OCI-LY7 (cell line): ENCODE data around the gene IQCK. TPM values are rescaled to one million over a fixed set of nuclear protein-coding genes. Genes with fewer than 3 reads are reported as not detected.

Experiments
- BruUV-seq: library from RNA; stranded (reverse); fragments of 400-500 nt; replicated peaks from 2 replicates; lab custom pipeline; 2021; lab: Mats Ljungman, UMichigan
- CTCF ChIA-PET: fragments of 300-600 bp; sonication (Branson Sonifier 250); formaldehyde crosslinking; loops from one replicate; lab custom pipeline; 2022; ENCODE audit warnings: antibody characterized with exemption; ENCODE audit not compliant: unreplicated experiment; lab: Charles Lee
- POLR2A ChIA-PET: fragments of 300-600 bp; sonication (Branson Sonifier 250); formaldehyde crosslinking; loops from one replicate; lab custom pipeline; 2022; ENCODE audit warnings: antibody characterized with exemption; lab: Charles Lee
- DNase-seq: peaks from one replicate; pipeline ENCODE4 v3.0.0-alpha.2; 2015; ENCODE audit warnings: low spot score
- H2AFZ ChIP-seq: fragments of 200-600 bp; sonication (generic), shearing (Covaris generic); 2 replicates; pipeline ENCODE4 v1.6.1; 2014; ENCODE audit warnings: mild to moderate bottlenecking, antibody characterized with exemption, low read length, moderate library complexity
- H3K27ac ChIP-seq: fragments of 200-600 bp; sonication (generic); 2 replicates; pipeline ENCODE4 v1.5.1; 2014; ENCODE audit warnings: mixed run types, low read depth, mild to moderate bottlenecking, moderate library complexity, low read length, inconsistent platforms; ENCODE audit not compliant: poor library complexity, severe bottlenecking
- H3K36me3 ChIP-seq: fragments of 200-600 bp; sonication (generic); 2 replicates; pipeline ENCODE4 v1.6.1; 2014; ENCODE audit warnings: mild to moderate bottlenecking, antibody characterized with exemption, low read length, moderate library complexity, mixed read lengths; ENCODE audit not compliant: insufficient read depth
- H3K4me1 ChIP-seq: fragments of 200-600 bp; sonication (generic); 2 replicates; pipeline ENCODE4 v1.5.1; 2014; ENCODE audit warnings: mild to moderate bottlenecking, low read length; ENCODE audit not compliant: insufficient read depth, poor library complexity, severe bottlenecking
- H3K4me2 ChIP-seq: fragments of 200-600 bp; sonication (generic); 2 replicates; pipeline ENCODE4 v1.6.1; 2014; ENCODE audit warnings: mild to moderate bottlenecking, low read length
- H3K4me3 ChIP-seq: fragments of 200-600 bp; sonication (generic); 2 replicates; pipeline ENCODE4 v1.5.1; 2014; ENCODE audit warnings: mild to moderate bottlenecking, low read depth, low read length; ENCODE audit not compliant: poor library complexity, severe bottlenecking
- H3K79me2 ChIP-seq: fragments of 200-600 bp; sonication (generic); 2 replicates; pipeline ENCODE4 v1.6.1; 2016; ENCODE audit warnings: low read depth, mild to moderate bottlenecking, low read length, moderate library complexity, mixed read lengths; ENCODE audit not compliant: insufficient read depth
- H3K9me2 ChIP-seq: fragments of 200-600 bp; sonication (generic); 2 replicates; pipeline ENCODE4 v1.6.1; 2016; ENCODE audit warnings: mild to moderate bottlenecking, low read length, mixed read lengths; ENCODE audit not compliant: insufficient read depth
- H3K9me3 ChIP-seq: fragments of 200-600 bp; sonication (generic); 2 replicates; pipeline ENCODE4 v1.6.1; 2014; ENCODE audit warnings: mild to moderate bottlenecking, mixed run types, low read length, mixed read lengths
- H4K20me1 ChIP-seq: fragments of 200-600 bp; sonication (generic); 2 replicates; pipeline ENCODE4 v1.6.1; 2014; ENCODE audit warnings: mild to moderate bottlenecking, antibody characterized with exemption, low read length, moderate library complexity, mixed read lengths; ENCODE audit not compliant: insufficient read depth
- EZH2phosphoT487 ChIP-seq: fragments of 200-600 bp; sonication (generic); IDR thresholded peaks from 2 replicates; pipeline ENCODE4 v1.6.1; 2018; ENCODE audit warnings: low read depth, borderline replicate concordance, mild to moderate bottlenecking, mixed run types, antibody characterized with exemption, low read length, moderate library complexity, mixed read lengths
- intact Hi-C: fragments of 100-400 bp; cut with micrococcal nuclease; formaldehyde crosslinking; loops from one replicate; pipeline ENCODE4 v1.10.0; 2022; ENCODE audit not compliant: unreplicated experiment
- total RNA-seq, 2 experiments: library from RNA; depleted of rRNA in 1 of 2; stranded (reverse); fragments of >200 nt in 1 of 2; shearing (Covaris generic) in 1 of 2; gene quantifications; 2 replicates each; pipeline ENCODE4 v1.2.3, GENCODE V29; 2014 to 2022
- TF ChIP-seq, protein P1 (sequence below): fragments of 200-600 bp; sonication (generic); conservative IDR thresholded peaks from 2 replicates; pipeline ENCODE4 v1.5.1; 2014; ENCODE audit warnings: mild to moderate bottlenecking, antibody characterized with exemption, low read length, moderate library complexity, mixed read lengths

Gene IQCK
- total RNA-seq, 2 experiments from 2014 or later: 2.2 to 4.3 TPM

DNA sequence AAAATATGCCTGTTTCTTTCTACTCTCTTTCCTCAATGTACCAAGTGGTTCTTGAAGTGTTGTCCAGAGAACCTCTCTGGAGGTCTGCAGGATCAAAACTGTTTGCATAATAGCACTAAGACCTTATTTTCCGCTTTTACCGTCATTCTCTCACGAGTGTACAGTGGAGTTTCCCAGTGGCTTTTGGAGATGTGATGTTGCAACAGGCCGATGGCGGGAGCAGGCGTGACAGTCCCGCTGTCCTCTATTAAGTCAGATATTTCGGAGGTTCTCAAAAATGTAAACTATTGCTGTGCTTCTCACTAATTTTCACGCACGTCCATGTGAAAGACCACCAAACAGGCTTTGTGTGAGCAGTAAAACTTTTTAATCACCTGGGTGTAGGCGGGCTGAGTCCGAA lies 174.8 kb downstream of the IQCK start:
- Histone ChIP-seq H3K4me3 (no peak overlapping the region), H4K20me1 (no peaks in the 10 kb centered on the region), H3K27ac (no peak overlapping the region), H2AFZ (no peak overlapping the region), H3K4me2 (no peak overlapping the region), H3K4me1 (no peaks in the 10 kb centered on the region), H3K9me2 (no peaks in the 10 kb centered on the region), H3K79me2 (no peaks in the 10 kb centered on the region), H3K9me3 (no peaks in the 10 kb centered on the region), H3K36me3 (no peaks in the 10 kb centered on the region)
- POLR2A ChIA-PET: no interaction called here
- TF ChIP-seq, protein P1, sequence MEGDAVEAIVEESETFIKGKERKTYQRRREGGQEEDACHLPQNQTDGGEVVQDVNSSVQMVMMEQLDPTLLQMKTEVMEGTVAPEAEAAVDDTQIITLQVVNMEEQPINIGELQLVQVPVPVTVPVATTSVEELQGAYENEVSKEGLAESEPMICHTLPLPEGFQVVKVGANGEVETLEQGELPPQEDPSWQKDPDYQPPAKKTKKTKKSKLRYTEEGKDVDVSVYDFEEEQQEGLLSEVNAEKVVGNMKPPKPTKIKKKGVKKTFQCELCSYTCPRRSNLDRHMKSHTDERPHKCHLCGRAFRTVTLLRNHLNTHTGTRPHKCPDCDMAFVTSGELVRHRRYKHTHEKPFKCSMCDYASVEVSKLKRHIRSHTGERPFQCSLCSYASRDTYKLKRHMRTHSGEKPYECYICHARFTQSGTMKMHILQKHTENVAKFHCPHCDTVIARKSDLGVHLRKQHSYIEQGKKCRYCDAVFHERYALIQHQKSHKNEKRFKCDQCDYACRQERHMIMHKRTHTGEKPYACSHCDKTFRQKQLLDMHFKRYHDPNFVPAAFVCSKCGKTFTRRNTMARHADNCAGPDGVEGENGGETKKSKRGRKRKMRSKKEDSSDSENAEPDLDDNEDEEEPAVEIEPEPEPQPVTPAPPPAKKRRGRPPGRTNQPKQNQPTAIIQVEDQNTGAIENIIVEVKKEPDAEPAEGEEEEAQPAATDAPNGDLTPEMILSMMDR: no peak
- TF ChIP-seq EZH2phosphoT487: no peak
- DNase-seq: no peak
- intact Hi-C loops: no loop called here
- no TSS peak for BruUV-seq
- CTCF ChIA-PET: no interaction called here

DNA sequence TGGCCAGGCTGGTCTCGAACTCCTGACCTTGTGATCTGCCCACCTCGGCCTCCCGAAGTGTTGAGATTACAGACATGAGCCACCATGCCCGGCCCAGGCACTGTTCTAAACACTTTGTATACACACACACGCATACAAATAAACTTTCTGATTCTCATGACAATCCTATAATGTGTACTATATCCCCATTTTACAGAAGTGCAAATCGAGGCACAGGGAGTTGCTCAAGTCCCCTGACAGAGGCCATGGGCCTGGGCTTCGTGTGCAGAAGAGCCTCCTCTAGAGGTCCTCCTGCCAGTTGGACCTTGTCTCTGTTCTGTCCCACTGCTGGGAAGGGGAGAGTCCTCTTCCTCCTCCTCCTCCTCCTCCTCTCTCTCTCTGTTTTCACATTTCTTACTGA lies 176.5 kb downstream of the IQCK start:
- CTCF ChIA-PET: no interaction called here
- intact Hi-C loops: no loop called here
- Histone ChIP-seq H4K20me1 (no peaks in the 10 kb centered on the region), H3K79me2 (no peaks in the 10 kb centered on the region), H3K9me2 (no peaks in the 10 kb centered on the region), H3K9me3 (no peaks in the 10 kb centered on the region), H2AFZ (no peak overlapping the region), H3K27ac (no peak overlapping the region), H3K4me3 (no peak overlapping the region), H3K4me1 (no peaks in the 10 kb centered on the region), H3K36me3 (no peaks in the 10 kb centered on the region), H3K4me2 (no peak overlapping the region)
- DNase-seq: no peak
- POLR2A ChIA-PET: no interaction called here
- no TSS peak for BruUV-seq
- no peak for TF ChIP-seq EZH2phosphoT487
- TF ChIP-seq, protein P1: no peak

DNA sequence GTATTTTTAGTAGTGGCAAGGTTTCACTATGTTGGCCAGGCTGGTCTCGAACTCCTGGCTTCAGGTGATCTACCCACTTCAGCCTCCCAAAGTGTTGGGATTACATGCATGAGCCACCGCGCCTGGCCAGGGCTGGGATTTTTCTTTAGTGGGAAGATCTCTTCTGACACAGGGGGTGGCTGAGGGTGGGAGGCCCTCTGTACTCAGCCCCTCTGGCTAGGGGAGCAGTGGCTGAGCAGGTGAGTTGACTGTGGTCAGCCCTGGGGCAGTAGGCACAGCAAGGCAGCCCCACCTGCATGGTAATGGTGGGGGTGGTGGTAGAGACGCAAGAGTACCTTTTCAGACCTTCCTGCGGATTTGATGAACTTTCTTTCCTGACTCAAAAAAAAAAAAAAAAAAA lies 178.9 kb downstream of the IQCK start:
- Histone ChIP-seq H3K36me3 (no peaks in the 10 kb centered on the region), H2AFZ (no peak overlapping the region), H3K4me3 (no peak overlapping the region), H3K9me2 (no peaks in the 10 kb centered on the region), H3K27ac (no peak overlapping the region), H3K4me1 (no peaks in the 10 kb centered on the region), H3K4me2 (no peak overlapping the region), H3K9me3 (no peaks in the 10 kb centered on the region), H4K20me1 (no peaks in the 10 kb centered on the region), H3K79me2 (no peaks in the 10 kb centered on the region)
- ChIA-PET POLR2A (no interaction called here), CTCF (no interaction called here)
- DNase-seq: no peak
- TF ChIP-seq, protein P1: no peak
- no peak for TF ChIP-seq EZH2phosphoT487
- no TSS peak for BruUV-seq
- intact Hi-C loops: no loop called here
